ENCODE results near the gene KLHDC8B.
A peak's percentile ranks its signal among the peaks of the same experiment; 100 is the strongest.

The KLHDC8B gene

GRCh38 chr3:49171775-49172500 lies 540 bp downstream of the KLHDC8B start:
- no peak for DNase-seq (ENCODE audit: low read depth)
- H3K4me3 ChIP-seq (ENCODE audit: control insufficient read depth, low read depth, low read length), result peak overlapping the region; percentile 84
- TF ChIP-seq, protein P1, sequence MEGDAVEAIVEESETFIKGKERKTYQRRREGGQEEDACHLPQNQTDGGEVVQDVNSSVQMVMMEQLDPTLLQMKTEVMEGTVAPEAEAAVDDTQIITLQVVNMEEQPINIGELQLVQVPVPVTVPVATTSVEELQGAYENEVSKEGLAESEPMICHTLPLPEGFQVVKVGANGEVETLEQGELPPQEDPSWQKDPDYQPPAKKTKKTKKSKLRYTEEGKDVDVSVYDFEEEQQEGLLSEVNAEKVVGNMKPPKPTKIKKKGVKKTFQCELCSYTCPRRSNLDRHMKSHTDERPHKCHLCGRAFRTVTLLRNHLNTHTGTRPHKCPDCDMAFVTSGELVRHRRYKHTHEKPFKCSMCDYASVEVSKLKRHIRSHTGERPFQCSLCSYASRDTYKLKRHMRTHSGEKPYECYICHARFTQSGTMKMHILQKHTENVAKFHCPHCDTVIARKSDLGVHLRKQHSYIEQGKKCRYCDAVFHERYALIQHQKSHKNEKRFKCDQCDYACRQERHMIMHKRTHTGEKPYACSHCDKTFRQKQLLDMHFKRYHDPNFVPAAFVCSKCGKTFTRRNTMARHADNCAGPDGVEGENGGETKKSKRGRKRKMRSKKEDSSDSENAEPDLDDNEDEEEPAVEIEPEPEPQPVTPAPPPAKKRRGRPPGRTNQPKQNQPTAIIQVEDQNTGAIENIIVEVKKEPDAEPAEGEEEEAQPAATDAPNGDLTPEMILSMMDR (IDR thresholded peaks at IDR 0.05; ENCODE audit: control insufficient read depth, insufficient read depth, low read depth, low read length, missing control alignments), result no peak

- DNase-seq (ENCODE audit: low read depth), result no peak
- TF ChIP-seq, protein P1 (IDR thresholded peaks at IDR 0.05; ENCODE audit: control insufficient read depth, insufficient read depth, low read depth, low read length, missing control alignments), result no peak
- H3K4me3 ChIP-seq (ENCODE audit: control insufficient read depth, low read depth, low read length), result peak overlapping the region; percentile 84
Observed at GRCh38 chr3:49172551-49173041, 1.2 kb downstream of the KLHDC8B start.

DNA sequence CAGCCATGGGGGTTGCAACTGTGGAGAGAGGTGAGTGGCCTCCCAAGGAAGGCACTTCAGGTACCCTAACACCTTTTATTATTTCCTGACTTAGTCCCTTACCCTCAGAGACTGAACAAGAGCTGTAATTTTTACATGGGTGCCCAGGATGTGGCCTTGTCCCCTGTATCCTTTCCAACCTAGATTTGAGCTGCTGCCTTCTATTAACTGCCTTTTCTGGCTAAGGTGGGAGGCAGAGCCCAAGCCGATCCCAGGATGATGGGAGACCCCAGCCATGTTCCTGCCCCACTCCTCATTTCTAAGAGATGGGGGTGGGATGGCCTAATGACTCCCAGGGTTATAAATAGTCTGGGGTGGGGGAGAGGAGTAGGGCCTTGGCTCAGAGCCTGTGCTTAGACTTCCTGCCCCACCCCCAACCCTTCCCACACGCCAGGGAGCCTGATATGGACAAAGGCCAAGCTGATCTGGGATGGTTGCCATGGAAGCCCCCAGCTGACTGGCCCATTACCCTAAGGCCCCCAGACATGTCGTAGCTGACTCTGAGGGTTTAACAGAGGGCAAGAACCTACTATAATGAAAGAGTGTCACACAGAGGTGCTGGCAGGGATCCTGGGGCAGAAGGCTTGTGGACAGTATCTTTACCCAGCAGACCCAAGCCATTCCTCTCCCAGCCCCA lies 1.9 kb downstream of the KLHDC8B start:
- TF ChIP-seq, protein P1 (IDR thresholded peaks at IDR 0.05; ENCODE audit: control insufficient read depth, insufficient read depth, low read depth, low read length, missing control alignments), result no peak
- no peak for DNase-seq (ENCODE audit: low read depth)
- no peak overlapping the region for H3K4me3 ChIP-seq (ENCODE audit: control insufficient read depth, low read depth, low read length)

GRCh38 chr3:49173792-49174170 lies 2.4 kb downstream of the KLHDC8B start:
- TF ChIP-seq, protein P1 (IDR thresholded peaks at IDR 0.05; ENCODE audit: control insufficient read depth, insufficient read depth, low read depth, low read length, missing control alignments), result no peak
- DNase-seq (ENCODE audit: low read depth), result no peak
- no peak overlapping the region for H3K4me3 ChIP-seq (ENCODE audit: control insufficient read depth, low read depth, low read length)

- no peak for DNase-seq (ENCODE audit: low read depth)
Observed at GRCh38 chr3:49174397-49174985, 3.1 kb downstream of the KLHDC8B start.

DNA sequence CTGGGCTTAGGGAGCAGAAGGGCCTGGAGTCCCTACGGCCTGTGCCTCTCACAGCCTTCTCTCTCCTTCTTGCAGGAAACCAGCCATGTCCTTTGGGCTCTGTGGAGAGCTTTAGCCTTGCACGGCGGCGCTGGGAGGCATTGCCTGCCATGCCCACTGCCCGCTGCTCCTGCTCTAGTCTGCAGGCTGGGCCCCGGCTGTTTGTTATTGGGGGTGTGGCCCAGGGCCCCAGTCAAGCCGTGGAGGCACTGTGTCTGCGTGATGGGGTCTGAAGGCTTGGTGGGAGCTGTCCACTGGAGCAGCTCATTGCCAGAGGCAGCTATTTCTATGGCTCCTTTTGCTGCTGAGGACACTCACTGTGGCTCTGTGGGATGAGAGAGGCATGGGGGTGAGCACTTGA lies 4.1 kb downstream of the KLHDC8B start:
- TF ChIP-seq, protein P1 (IDR thresholded peaks at IDR 0.05; ENCODE audit: control insufficient read depth, insufficient read depth, low read depth, low read length, missing control alignments), result no peak
- no peak overlapping the region for H3K4me3 ChIP-seq (ENCODE audit: control insufficient read depth, low read depth, low read length)
- no peak for DNase-seq (ENCODE audit: low read depth)

More at GRCh38 chr3:49174397-49174985, 3.1 kb downstream of the KLHDC8B start:
- TF ChIP-seq, protein P1 (IDR thresholded peaks at IDR 0.05; ENCODE audit: control insufficient read depth, insufficient read depth, low read depth, low read length, missing control alignments), result no peak
- H3K4me3 ChIP-seq (ENCODE audit: control insufficient read depth, low read depth, low read length), result no peak overlapping the region
